ENCODE results near the gene FYB1.
"Not testable (repeated sequence)": the region's sequence is repeated elsewhere in the genome, so short reads cannot be mapped to it uniquely, and the experiment has no call there.

FYB1 gene, protein sequence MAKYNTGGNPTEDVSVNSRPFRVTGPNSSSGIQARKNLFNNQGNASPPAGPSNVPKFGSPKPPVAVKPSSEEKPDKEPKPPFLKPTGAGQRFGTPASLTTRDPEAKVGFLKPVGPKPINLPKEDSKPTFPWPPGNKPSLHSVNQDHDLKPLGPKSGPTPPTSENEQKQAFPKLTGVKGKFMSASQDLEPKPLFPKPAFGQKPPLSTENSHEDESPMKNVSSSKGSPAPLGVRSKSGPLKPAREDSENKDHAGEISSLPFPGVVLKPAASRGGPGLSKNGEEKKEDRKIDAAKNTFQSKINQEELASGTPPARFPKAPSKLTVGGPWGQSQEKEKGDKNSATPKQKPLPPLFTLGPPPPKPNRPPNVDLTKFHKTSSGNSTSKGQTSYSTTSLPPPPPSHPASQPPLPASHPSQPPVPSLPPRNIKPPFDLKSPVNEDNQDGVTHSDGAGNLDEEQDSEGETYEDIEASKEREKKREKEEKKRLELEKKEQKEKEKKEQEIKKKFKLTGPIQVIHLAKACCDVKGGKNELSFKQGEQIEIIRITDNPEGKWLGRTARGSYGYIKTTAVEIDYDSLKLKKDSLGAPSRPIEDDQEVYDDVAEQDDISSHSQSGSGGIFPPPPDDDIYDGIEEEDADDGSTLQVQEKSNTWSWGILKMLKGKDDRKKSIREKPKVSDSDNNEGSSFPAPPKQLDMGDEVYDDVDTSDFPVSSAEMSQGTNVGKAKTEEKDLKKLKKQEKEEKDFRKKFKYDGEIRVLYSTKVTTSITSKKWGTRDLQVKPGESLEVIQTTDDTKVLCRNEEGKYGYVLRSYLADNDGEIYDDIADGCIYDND

DNA sequence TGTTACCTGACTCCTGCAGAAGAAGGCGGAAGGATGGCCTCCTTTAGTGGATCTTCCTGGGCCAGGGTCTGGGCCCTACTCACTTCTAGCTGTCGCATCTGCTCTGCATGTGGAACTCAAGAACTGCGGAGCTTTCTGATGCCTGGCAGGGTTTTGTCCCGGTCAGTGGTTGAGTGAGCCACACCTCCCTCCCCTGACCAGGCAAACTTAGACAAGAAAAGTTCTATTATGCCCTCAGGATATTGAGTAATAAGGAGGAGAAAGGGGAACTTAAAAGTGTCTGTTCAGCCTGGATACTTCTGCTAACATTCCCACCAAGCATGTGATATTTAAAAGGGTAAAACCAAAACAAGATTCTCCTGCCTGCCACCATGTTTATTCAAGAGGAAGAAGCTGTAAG, at the start of gene FYB1:
TSS of gene FYB1 (minus strand) at position 127 of the 400 bp plus-strand sequence. CDS start 16,603 bp downstream, outside the sequence.
- no peak for DNase-seq

DNA sequence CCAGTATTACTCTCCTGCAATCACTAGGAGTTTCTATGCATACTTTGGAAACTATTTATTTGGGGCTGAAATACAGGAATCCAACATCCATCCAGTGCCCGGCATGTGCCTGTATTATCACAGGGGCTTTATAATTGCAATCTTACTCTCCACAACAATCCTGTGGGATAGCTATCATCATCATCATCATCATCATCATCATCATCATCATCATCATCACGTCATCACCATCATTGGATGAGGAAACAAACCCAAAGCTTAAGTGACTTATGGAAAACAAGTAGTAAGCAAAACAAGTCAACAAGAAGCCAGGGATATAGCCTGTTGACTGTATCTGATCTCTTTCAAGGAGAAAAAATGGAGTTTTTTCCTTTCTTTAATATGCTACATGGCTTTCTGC, 47.8 kb upstream of the FYB1 start:
- no peak for DNase-seq

DNA sequence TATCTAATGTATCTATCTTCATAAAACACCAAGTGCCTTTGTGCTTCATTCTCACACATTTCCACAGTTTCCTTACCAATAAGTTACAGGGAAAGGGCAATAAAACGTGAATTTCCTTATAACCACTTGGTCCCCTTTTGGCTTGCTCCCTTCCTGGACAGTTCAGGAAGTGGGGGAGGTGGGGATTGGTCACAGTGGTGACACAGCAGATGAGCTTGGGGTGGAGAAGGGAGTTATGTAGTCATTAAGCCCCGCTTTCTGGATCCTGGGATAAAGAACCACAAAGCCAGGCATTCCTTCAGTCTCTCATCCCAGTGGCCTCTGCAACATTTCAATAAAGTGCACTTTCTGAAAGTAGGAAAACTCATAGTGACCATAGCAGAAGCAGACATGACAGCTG, 47.1 kb upstream of the FYB1 start:
- no peak for DNase-seq

DNA sequence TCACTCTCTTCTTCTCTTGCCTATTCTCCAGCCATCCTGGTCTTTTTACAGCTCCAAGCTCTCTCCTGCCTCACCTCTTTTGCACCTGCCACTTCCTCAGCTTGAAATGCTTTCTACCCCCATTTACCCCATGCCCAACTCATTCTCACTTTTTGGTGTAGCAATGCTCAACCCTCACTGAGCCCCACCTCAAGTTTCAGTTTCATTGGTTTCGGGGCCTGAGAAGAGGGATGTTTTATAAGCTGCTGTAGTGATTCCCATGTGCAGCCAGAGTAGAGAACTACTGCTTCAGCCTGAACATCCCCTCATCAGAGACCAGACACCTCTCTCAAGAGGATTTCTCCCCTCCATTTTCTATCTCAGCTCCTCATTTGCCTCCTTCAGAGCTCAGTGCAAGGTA, 45.2 kb upstream of the FYB1 start:
- no peak for DNase-seq

DNA sequence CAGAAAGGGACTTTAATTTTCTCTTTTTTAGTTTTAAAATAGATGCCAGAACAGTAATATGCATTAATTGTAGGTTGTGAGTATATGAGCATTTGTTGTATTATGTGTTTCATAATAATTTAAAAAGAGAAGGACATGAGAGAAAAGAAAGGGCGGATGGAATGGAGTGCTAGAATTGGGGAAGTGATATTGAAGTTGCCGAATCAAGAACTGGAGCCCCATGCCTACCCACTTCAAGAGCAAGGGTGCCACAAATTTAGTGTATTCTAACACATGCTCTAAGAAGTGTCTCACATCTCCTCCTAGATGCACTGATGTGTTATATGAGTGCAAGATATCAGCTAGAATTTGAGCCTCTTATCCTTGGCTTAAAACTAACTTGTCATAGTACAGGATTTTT, 43.6 kb upstream of the FYB1 start:
- DNase-seq: no peak

DNA sequence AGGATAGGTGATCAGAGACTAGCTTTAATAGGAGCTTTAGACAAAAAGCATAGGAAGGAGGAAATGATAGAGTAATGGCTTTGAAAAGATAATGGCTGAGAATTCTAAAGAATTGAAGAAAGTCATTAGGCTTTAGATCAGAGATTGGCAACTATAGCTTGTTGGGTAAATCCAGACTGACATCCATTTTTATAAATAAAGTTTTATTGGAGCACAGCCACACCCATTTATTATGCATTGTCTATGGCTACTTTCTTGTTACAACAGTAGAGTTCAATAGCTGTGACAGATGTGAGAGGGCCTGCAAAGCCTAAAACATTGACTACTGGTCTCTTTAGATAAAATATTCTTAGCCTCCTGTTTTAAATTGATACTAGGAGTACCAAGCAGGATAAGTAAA, 40.7 kb upstream of the FYB1 start:
- no peak for DNase-seq

DNA sequence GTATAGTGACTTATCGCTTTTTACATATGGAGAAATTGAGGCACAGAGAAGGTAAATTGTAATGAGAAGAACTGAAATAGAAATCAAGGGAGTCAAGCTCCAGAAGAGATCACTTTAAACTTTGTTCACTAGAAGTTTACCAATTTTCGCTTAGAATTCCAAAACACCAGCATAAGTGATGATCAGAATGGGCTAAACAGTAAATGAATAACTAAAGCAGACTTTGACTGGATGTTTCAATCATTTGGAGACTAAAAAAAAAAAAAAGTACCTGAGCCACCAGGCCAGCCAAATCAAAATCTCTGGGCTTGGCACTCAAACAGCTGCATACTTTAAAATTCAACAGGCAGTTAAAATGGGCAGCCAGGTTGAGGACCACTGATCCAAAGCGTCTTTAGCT, 38.2 kb upstream of the FYB1 start:
- no peak for DNase-seq

DNA sequence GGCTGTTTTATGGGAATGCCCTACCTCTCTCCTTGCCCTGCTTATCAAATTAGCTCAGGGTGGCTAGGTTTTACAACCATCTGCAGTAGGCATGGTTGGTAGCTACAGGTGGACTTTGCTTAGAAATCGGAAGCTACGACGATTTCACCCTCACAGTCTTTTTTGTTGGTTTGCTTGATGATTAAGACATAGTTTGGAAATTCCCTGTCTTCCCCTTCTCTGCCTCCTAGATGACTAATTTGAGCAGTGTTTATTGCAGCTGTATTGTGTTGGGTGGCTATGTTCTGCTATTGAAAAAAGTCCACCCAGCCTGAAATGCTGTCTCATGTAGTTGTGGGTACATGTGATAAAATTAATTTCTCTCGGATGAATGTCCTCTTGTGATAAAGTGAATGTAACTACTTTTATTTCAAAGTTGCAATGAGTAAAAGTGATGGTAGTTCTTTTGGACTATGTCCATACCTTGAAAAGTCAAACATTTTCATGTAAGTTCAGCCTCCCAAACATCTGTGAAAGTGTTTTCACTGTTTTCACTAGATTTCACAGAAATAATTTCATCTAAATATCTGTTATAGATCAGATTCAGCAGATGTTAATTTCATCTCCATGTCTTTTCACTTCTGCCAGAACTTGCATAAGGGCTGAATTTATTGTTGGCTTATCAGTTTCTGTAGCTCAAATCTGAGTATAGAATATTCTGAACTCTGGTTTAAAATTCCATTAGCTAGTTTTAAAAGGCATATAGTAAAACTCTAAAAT, 37.3 kb upstream of the FYB1 start:
- no peak for DNase-seq

DNA sequence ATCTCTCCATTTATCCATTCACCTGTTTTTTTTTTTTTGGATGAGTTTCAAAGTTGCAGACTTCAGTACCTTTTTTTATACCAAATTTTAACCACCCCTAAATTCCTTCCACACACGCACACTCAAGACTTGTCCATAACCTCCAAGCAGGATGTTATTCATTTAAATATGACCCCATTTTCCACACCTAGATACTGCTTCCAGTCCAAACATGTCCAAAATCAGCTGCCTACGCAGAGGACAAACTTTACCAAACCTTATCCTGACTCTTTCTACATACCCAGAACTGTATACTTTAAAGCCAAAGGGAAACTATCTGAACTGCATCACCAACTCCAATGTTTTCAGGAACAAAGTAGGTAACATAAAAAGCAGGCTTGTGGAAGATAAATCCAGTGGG, 36.0 kb upstream of the FYB1 start:
- DNase-seq: no peak

DNA sequence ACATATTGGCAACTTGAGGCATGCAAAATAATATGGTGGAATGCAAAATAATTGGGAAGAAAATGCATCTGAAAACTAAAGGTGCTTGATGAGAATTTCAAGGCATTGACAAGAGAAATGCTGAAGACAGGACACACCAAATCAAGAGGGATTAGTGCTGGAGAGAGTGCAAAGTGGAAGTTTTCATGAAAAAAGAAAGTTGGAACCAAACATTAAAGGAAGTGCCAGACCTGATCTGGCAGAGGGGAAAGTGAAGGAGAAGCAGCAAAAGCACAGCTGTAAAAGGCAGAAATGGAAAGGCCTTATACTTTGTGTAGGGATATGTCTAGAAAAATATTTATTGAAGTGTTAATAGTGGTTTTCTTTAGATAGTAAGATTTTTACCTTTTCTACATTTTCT, 35.3 kb upstream of the FYB1 start:
- DNase-seq: no peak

DNA sequence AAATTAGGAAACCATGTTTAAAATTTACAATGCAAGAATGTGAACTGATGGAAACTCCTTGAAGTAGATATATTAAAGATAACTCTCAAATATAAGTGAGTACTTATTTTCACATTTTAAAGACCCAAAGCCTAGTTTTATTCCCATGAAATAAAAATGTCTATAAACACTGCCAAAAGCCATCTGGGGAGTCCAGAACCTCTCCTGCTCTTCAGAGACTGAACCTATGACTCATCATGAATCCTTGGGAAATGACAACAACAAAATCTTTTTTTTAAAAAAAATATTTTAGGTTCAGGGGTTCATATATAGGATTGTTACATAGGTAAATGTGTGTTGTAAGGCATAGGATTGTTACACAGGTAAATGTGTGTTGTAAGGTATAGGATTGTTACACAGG, 33.8 kb upstream of the FYB1 start:
- DNase-seq: no peak

DNA sequence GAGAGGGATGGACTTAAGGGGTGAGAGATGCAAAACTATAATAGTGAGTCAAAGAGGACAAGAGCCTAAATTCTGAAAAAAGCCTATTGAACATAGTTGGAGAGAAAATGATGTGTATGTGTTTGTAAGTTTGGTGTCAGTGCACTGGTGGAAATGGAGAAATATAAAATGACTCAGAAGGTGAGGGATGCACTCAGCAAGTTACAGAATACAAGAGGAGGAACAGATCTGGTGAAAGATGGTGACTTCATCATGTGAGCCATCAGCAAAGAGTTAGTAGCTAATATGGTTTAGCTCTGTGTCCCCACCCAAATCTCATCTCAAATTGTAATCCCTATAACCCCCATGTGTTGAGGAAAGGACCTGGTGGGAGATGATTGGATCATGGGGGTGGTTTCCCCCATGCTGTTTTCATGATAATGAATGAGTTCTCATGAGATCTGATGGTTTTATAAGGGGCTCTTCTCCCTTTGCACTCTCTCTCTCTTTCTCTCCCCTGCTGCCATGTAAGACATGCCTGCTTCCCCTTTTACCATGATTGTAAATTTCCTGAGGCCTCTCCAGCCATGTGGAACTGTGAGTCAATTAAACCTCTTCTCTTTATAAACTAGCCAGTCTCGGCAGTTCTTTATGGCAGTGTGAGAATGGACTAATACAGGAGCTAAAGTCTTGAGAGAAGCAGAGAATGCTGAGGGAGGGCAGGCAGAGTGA, 30.4 kb upstream of the FYB1 start:
- no peak for DNase-seq

DNA sequence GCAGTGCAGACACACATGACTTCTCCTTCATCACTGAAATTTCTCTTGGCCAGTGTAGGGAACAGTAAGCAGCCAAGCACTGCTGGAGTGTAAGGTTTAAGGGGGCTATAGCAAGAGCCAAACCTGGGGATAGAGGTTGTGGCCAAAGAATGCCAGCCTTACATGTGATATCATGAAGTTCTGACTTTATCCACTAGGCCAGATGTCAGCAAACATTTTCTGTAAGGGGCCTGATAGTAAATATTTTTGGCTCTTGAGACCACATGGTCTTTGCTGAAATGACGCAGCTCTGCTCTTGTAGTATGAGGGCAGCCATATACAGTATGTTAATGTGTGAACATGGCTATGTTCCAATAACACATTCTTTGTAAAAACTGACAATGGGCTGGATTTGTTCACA, 29.7 kb upstream of the FYB1 start:
- DNase-seq: no peak

DNA sequence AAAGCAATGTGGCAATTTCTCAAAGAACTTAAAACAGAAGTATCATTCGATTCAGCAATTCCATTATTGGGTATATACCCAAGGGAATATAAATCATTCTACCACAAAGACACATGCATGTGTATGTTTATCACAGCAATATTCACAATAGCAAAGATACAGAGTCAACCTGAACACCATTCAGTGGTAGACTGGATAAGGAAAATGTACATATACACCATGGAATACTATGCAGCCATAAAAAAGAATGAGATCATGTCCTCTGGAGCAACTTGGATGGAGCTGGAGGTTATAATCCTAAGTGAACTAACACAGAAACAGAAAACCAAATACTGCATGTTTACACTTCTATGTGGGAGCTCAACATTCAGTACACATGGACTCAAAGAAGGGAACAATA, 21.4 kb upstream of the FYB1 start:
- DNase-seq: no peak

DNA sequence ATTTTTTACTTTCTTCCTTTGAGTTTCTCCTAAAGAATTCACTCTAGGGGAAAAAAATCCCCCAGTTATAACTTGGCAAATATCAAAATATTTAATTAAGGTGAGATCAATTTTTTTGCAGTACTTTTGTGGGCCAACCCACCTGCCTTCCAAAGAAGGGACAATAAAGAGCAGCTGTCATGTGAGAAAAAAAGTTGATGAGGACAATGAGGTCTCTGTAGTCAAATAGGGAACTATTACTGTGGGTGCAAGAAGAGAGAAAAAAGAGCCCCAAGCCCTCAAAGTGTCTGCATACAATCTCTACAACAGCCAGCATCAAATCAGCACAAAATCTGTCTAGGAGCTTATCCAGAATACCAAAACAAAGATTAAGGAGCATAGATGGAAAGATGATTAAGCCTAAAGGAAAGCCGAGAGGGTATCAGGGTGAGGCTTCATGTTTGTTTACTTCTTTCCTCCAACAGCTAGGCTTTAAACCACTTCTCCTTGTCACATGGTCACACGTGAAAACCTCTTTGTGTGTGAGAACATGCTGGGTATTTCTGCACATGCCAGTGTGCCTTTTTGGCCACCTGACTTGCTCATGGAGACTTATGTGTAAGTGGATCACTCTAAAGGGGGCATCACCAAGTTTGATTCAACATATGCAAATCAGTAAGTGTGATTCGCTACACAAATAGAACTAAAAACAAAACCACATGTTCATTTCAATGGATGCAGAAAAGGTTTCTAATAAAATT, 19.2 kb upstream of the FYB1 start:
- no peak for DNase-seq

DNA sequence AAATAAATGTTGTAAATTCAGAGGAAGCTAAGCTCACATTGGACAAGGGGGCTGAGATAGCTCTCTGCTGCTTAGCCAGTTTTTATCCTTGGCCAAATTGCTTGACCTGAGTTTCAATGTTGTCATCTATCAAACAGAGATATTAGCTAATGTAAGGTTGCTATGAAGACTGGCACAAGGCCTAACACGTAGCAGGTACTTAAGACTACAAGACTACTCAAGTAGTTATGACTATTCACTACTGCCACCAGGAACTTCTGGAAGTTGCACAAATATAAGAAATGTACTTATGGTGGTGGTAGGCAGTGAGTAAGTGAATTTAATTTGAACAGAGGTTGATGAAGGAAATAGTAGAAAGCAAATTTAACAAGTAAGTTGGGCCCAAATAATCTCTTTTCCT, 17.4 kb upstream of the FYB1 start:
- no peak for DNase-seq

DNA sequence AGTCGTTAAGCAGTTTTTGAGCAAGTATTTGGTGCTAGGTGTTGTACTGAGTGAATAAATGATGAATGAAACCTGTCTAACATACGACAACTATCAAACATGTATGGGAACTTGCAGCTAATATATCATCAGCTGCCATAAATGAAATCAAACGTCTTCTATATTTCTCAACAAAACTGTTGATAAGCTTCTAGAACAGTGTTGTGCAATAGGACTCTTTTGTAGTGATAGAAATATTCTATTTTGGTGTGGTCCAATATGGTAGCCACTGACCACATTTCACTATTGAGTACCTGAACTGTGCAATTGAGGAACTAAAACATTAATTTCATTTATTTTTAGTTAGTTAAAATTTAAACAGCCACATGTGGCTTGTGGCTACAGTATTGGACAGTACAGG, 16.3 kb upstream of the FYB1 start:
- DNase-seq: no peak

DNA sequence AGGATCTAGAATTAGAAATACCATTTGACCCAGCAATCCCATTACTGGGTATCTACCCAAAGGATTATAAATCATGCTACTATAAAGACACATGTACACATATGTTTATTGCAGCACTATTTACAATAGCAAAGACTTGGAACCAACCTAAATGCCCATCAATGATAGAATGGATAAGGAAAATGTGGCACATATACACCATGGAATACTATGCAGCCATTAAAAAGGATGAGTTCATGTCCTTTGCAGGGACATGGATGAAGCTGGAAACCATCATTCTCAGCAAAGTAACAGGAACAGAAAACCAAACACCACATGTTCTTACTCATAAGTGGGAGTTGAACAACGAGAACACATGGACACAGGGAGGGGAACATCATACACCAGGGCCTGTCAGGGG, 15.1 kb upstream of the FYB1 start:
- not testable (repeated sequence) for DNase-seq

DNA sequence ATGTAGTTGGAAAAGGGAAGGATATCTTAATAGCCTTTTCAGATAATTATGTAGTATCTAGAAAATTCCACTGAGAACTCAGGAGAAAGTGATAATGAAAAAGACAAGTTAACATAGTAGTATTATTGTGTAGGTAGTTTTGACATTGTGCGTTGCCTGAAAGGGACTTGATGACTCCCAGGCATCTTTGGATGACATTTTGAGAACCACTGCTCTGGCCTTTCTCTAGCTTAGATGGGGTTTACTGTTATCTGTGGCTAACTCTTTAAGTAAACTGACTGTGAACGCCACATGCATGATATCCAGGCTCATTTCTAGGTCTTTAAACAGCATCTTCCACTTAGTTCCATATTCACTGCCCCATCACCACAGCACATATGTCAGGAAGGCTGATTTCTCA, 14.4 kb upstream of the FYB1 start:
- no peak for DNase-seq

DNA sequence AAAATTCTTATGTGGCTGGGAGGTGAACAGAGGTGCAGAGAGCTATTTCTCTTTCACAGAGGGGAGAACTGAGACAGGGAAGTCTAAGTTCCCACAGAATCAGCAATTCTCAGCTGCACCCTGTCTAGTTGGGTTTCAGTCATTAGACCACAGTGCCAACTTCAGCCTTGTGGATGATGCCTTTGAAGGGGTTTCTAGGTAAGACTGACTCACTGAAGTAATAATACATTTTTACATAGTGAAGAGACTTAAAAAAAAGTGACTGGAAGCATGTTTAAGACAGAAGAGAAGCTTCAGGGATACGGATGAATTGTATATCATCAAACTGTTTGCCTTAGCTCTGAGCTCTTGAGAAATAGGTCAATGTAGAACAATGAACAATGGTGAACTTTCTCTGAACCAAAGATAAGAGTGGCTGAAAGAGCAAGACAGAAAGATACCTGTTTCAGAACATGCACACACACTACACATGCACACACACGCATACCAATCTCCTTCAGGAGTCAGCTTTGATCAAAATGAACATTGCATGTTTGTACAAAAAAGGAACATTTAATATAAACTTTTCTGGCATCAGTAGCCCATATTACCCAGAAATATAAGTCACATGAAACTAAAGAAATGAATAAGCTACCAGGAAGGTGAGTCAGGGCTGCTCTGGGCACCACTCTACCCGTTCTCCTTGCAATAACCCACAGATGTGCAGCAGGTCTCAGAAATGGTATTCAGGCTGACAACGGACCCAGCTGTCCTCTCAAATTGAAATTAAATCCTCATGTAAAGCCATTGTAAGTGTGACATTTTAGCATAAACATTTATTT, 12.6 kb upstream of the FYB1 start:
- DNase-seq: no peak

DNA sequence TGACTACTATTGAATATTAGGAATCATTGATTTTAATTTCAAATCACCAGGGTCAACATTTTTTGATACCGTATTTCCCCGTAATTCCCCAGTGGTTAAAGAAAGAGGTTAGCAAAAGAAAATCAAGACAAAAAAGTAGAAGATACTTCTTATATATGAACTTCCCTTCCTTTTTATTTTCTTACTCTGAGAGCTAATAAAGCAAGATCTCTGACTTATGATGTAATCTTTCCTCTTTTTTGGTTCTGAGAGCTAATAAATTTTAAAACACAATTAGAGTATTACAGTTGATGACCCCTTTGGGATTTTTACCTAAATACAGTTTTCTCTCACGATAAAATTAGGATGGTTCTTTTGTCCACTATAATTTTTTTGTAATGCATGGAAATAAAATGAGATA, 9.2 kb upstream of the FYB1 start:
- DNase-seq: no peak

Data from NCI-H2171 treated with DMSO at 0.1 percent for 48 hours (cell line).